ENCODE measurements around the gene PTCD3.

The PTCD3 gene

DNA sequence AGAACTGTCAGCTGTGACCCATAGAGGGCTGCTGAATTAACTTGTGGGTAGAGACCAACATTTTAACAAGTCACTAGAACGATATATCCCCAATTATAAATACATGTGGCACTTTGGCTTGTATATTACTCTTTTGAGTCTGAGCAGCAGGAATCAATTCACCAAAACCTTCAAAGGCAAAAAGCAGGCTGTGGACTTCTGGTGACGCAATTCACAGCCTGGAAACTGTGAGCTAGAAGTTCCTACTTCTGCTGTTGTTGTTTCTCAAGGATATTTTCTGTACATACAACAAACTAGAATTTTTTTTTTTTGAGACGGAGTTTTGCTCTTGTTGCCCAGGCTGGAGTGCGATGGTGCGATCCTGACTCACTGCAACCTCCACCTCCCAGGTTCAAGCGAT lies 37.3 kb downstream of the PTCD3 start:
- no peak for DNase-seq (ENCODE audit: low read depth in 2 of 2, low spot score in 1 of 2)

DNA sequence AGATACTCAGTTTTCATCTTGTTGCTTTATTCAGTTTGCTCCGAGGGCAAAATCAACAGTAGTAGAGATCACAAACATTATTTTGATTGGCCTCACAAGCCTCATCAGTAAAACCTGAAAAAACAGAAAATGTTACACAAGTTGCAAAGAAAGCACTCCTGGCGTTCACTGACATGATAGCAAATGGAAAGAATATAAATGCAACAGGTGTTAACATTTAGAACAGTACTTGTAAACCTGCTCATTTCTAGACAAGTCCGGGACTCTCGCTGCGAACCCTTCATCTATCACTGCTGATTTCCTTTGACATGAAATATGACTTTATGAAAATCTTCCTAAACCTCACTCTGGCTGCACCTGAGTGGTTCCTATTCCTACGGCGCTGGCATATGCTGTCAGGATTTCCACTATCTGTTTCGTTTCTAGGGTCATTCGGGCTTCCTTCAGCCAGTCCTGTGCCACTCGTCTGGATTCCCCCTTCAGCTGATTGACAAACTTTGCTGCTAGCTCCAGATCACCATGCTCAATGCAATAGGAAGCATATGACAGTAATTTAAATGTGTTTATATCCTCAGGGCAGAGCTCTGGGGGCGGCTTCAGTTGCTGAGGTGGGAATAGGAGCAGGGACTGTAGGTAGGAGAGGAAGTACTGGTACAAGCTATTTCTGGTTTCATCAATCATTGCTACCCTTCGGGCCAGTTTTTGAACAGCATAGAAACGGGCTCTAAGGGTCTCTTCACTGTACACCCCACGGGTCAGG lies 38.1 kb downstream of the PTCD3 start:
- no peak for DNase-seq (ENCODE audit: low read depth in 2 of 2, low spot score in 1 of 2)

DNA sequence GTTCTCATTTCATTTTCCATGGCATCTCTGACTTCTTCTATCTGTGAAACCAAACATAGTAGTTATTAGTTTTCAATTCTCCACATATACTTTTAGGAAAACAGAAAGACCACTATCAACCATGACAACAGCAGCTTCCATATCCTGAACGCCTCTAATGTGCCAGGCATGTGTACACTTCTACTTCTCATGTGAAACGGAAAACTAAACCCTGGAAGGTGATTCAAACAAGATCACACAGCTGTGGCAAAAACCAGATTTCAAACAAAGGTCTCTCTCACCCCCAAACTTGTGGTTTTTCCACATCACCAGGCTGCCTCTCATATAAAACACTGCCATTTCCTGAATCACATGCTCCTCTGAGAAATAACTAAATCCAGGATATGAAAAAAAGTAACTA lies 41.8 kb downstream of the PTCD3 start:
- DNase-seq (ENCODE audit: low read depth in 2 of 2, low spot score in 1 of 2), result no peak

DNA sequence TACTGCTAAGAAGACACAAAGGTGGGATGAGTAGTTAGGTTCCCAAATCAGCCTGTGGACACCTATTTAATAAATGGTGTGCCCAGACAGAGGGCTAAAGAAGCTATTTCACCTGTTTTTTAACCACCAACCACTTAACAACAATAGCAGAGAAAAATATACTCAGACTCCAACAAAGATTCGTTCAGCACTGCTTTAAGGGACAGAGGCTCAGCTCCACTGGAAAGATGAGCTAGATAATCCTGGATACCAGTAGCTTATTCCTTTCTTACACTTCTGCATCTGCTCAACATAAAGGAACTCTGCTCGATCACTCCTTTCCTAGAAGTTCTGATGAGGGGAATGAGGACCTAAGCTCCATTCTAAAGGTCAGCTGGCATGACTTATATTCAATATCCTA lies 44.5 kb downstream of the PTCD3 start:
- no peak for DNase-seq (ENCODE audit: low read depth in 2 of 2, low spot score in 1 of 2)

DNA sequence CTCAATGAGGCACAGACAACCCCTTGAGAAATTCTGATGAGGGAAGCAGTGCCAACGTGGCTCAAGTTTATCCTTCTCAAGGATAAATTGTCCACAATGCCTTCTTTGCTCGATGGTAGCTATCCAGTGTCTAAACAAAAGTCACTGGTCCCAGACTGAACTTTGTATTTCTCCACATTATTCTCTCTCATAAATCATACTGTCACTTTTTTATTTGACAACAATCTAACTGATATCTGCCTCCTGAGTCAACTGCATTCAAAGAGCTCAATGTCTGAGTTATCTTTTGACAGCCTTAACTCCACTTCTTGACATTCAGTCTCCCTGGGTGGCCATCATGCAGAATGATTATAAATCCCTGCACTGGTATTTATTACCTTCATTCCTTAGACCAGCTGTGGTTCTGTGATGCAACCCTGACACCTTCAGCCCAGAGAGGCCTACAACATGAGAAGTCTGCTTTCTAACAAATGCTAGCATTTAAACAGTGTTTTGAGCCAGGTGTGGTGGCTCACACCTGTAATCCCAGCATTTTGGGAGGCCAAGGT lies 51.0 kb downstream of the PTCD3 start:
- no peak for DNase-seq (ENCODE audit: low read depth in 2 of 2, low spot score in 1 of 2)

DNA sequence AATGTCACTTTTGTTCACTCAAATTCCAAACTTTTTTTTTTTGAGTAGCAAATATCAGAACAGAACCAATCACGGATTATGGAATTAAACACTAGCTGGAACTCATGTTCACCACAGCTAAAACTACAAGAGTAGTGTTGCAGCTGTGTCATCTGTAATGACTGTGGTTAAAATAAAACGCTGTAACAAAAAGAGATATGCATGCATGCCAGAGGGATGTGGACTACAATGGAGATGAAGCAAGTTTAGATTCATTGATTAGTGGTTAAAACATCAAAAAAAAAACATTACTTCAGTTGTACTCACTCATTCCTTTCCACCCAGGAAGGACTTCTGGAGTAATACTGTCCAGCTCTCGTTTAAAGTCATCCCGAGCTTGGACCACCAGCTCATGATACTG lies 52.3 kb downstream of the PTCD3 start:
- no peak for DNase-seq (ENCODE audit: low read depth in 2 of 2, low spot score in 1 of 2)

DNA sequence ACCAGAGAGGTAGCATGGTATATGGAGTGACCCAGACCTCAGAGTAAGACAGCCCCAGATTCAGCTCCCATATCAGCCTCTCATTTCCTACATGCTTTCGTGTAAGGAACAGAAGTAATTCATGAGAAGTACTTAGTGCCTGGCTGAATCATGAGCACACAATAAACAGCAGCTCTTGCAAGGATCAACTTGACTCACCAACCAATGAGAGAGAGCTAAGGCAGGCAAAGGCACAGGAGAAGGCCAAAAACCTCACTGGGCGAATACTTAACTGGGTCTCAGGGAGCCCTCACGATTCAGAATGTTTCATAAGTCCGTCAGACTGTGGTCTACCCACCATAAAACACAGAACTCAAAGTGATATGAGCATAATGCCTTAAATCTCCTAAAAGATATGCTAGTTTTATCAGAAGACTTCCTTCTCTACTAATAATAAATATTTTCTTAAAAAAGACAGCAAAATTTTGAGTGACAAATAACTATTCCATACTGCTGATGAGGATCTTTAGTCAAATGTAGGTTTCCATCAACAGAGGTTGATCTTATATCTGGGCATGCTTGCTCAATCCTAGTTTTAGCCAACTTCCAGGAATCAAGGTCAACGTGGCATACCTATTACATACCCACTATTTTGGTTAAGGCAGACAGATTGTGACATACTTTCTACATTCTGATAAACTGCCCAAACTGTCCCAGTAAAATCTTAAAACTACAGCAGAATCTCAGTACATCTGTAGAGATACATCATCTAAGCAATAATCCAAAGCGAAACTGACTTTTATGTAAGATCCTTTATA lies 54.3 kb downstream of the PTCD3 start:
- no peak for DNase-seq (ENCODE audit: low read depth in 2 of 2, low spot score in 1 of 2)

DNA sequence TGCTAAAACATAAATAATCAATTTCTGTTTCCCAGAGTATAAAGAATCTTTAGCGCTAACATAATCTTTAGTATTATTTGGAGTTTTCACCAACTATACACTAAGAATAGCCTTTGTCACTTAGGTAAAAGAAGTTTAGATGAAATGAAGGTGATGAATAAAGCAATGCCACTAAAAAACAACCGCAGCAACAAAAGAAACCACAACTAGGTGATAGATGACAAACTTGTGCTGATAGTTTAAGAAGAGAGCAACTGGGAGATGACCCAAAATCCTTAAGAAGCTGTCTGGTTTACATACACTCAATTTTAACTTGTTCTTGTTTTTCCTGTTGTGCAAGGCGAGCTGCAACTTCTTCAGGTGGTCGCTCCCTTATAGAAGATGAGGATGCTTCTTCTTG lies 64.4 kb downstream of the PTCD3 start:
- no peak for DNase-seq (ENCODE audit: low read depth in 2 of 2, low spot score in 1 of 2)

DNA sequence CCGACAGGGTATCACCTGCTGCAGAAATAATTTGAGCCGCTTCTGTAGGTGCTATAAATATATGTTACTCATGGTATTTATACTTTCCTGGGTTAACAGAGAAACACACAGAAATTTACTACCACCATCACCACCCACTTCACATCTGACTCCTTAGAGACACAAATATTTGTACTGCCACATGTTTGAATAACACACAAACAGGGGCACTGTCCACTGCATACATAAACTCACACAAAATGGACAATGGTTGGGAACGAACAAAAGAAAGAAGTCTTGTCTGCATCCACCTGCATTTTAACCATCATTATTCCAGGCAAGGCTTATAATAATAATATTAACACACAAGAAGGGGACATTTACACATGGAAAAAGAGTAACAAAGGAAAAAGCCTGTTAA lies 65.3 kb downstream of the PTCD3 start:
- no peak for DNase-seq (ENCODE audit: low read depth in 2 of 2, low spot score in 1 of 2)

DNA sequence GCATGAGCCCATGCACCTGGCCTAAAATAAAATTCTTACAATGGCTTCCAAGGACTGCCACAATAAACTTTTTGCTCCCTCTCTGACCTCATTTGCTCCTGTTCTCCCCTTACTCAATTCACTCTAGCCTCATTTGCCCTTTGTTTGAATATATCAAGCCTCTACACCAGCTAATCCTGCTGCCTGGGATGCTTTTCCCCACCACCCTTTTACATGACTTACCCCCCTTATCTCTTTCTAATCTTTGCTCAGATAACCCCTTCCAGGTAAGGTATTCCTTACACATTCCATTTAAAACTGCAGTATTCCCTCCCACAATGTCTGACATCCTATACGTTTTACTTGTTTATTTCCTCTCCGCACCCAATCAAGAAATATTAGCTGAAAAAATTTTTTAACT lies 66.6 kb downstream of the PTCD3 start:
- DNase-seq (ENCODE audit: low read depth in 2 of 2, low spot score in 1 of 2), result no peak

DNA sequence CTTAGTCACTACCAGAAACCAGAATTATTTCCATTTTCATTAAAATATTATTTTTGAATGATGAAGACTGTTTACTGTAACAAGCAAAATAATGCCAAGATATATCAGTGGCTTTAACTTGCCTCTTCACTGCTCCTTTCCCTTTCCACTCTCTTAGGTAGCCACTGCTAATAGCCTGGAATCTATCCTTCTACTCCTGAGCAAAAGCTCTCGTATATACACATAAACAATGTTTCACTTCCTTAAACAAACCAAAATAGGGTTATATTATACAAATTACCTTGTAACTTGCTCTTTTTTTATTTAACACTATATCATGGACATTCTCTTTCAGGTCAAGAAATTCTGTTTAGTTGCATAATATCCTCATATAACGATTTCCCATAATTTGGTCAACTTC lies 68.4 kb downstream of the PTCD3 start:
- DNase-seq (ENCODE audit: low read depth in 2 of 2, low spot score in 1 of 2), result no peak

DNA sequence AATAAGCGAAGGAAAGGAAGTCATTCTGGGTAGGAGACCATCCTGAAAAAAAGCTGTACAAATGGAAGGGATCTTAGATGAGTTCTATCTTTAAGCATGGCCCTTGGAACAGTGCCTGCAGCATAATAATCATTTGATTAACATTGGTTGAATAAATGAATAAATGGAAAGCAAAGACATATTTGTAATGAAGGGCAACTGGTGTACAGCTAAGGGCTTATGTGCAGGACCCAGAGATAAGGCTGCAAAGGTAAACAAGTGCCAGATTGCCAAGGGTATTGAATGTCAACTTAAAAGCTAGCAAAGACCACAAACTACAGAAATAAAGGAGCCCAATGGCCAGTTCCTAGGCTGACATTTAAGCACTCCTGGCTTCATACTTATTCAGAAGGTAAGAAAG lies 69.8 kb downstream of the PTCD3 start:
- no peak for DNase-seq (ENCODE audit: low read depth in 2 of 2, low spot score in 1 of 2)

DNA sequence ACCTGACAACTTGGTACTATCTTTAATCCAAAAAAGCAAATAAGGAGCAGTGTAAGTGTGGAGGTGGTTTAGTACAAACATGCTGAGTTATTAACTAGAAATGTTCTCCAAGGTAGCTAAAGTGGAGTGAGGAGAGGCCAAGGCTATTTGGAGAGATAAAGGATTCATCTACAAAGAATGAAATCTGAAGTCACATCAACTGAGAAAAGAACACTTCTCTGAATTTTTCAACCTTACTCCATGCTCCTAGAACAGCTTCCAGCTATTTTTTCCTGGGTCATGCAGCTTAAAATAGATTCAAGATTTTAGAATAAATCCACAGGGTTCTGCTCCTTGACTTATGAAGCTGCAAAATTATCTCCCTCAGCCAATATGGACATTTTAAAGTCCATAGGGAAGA lies 70.6 kb downstream of the PTCD3 start:
- no peak for DNase-seq (ENCODE audit: low read depth in 2 of 2, low spot score in 1 of 2)

DNA sequence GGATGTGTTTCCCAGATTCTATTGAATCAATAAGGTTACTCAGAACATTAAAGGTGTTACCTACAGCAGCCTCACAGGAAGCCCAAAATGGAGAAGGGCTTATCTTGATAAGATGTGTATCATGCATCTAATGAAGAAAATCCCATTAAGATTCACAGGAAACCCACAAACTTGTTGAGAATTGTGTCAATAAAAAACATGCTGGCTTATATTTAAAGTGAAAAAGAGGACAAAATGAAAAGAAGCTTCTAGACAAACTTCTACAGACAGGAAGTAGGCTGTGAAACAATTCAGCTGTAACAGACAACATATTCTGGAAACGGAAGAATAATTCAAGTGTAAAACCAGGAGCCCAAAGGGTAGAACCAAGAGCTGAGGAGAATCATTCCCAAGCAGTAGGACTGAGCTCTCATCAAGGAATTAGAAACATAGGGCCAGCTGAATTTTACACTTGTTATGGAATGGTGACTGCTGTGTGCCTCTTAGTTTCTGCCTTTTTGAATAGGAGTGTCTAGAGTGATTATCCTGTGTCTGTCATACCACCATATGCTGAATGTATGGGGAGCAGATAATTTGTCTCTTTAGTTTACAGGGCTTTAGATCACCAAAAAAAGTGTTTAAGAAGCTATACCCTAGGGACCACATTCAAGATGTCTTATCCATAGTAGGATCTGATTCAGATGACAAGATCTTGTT lies 79.6 kb downstream of the PTCD3 start:
- DNase-seq (ENCODE audit: low read depth in 2 of 2, low spot score in 1 of 2), result no peak

DNA sequence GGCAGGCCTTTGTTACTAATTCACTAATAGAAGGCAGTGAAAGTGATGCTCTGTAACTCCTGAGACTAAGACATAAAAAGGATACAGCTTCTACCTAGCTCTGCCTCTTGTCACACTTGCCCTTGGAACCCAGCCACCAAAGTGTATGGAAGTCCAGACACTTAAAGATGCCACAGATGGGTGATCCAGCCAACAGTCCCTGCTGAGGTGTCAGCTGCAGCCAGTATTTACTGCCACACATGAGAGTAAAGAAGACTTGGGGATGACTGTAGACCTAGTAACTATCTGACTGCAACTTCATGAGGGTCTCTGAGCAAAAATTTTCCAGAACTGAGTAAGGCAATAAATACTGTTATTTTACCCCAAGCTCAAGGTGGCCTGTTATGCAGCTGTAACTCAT lies 80.4 kb downstream of the PTCD3 start:
- DNase-seq (ENCODE audit: low read depth in 2 of 2, low spot score in 1 of 2), result no peak

DNA sequence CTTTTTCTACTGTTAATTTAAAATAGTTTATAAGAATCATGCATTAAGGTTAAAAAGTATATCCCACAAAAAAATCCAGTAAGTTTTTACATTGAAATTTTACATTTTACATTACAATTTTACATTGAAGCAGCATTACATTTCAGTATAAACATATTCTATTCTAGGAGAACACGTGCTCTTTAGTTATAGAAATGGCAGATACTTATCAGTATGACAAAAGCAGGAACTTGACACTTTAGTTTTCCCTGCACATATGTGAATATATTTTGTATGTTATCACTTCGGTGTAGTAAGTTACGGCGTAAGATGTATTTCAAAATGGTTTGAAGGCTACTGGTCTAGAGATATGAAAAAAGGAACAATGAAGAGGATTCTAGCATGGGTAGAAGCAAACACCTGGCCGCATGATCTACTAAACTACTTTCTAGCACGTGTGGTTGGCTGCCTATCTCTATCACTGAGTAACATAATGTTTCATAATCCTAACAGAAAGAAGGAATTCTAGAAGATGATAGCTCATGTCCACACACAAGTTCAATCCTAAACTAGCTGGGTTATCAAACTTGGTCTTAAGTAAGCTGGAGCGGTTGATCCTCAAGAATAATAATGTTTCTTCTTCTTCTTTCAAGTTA lies 83.9 kb downstream of the PTCD3 start:
- DNase-seq (ENCODE audit: low read depth in 2 of 2, low spot score in 1 of 2), result no peak
